H9 (cell line): ENCODE data around the gene GALNT7. TPM values are rescaled to one million over a fixed set of nuclear protein-coding genes. Genes with fewer than 3 reads are reported as not detected.

Experiments used
- DNase-seq: peaks from one replicate; pipeline ENCODE4 v3.0.0-alpha.2; 2017
- H2AFZ ChIP-seq: one replicate; pipeline ENCODE4 v1.6.1; 2013; ENCODE audit warnings: mild to moderate bottlenecking, low read length, control low read depth, moderate library complexity
- H2AK5ac ChIP-seq: 2 replicates; pipeline ENCODE4 v1.6.1; 2013; ENCODE audit warnings: low read length, control low read depth, mixed read lengths; ENCODE audit not compliant: insufficient read length
- H2BK120ac ChIP-seq: one replicate; pipeline ENCODE4 v1.6.1; 2013; ENCODE audit warnings: low read depth, mild to moderate bottlenecking, low read length, control low read depth, inconsistent platforms; ENCODE audit not compliant: poor library complexity, severe bottlenecking
- H2BK12ac ChIP-seq: 2 replicates; pipeline ENCODE4 v1.6.1; 2013; ENCODE audit warnings: low read length, control low read depth, mixed read lengths, low read depth; ENCODE audit not compliant: insufficient read length
- H2BK15ac ChIP-seq: 2 replicates; pipeline ENCODE4 v1.6.1; 2013; ENCODE audit warnings: low read depth, low read length, control low read depth
- H2BK20ac ChIP-seq: one replicate; pipeline ENCODE4 v1.6.1; 2013; ENCODE audit warnings: low read depth, mild to moderate bottlenecking, low read length, control low read depth, inconsistent platforms; ENCODE audit not compliant: poor library complexity, severe bottlenecking
- H2BK5ac ChIP-seq: 2 replicates; pipeline ENCODE4 v1.6.1; 2013; ENCODE audit warnings: low read length, control low read depth, mixed read lengths; ENCODE audit not compliant: insufficient read length
- H3K14ac ChIP-seq: 2 replicates; pipeline ENCODE4 v1.6.1; 2013; ENCODE audit warnings: low read length, control low read depth; ENCODE audit not compliant: insufficient read depth
- H3K18ac ChIP-seq: 2 replicates; pipeline ENCODE4 v1.6.1; 2013; ENCODE audit warnings: low read depth, mild to moderate bottlenecking, mixed read lengths, low read length, control low read depth; ENCODE audit not compliant: insufficient read length
- H3K23ac ChIP-seq: 2 replicates; pipeline ENCODE4 v1.6.1; 2013; ENCODE audit warnings: low read length, control low read depth, mixed read lengths, low read depth; ENCODE audit not compliant: insufficient read length
- H3K23me2 ChIP-seq: 2 replicates; pipeline ENCODE4 v1.6.1; 2013; ENCODE audit warnings: low read depth, mild to moderate bottlenecking, mixed read lengths, low read length, control low read depth; ENCODE audit not compliant: insufficient read length, poor library complexity, severe bottlenecking
- H3K27ac ChIP-seq: 2 replicates; pipeline ENCODE4 v1.5.1; 2013; ENCODE audit warnings: low read length, control low read depth, mixed read lengths, low read depth; ENCODE audit not compliant: insufficient read length
- H3K27me3 ChIP-seq: 2 replicates; pipeline ENCODE4 v1.6.1; 2013; ENCODE audit warnings: low read length, control low read depth, inconsistent platforms; ENCODE audit not compliant: insufficient read depth
- H3K4ac ChIP-seq: 2 replicates; pipeline ENCODE4 v1.6.1; 2013; ENCODE audit warnings: low read depth, mild to moderate bottlenecking, control low read depth, inconsistent platforms, low read length, moderate library complexity
- H3K4me1 ChIP-seq: 2 replicates; pipeline ENCODE4 v1.6.1; 2013; ENCODE audit warnings: low read length, control low read depth, inconsistent platforms; ENCODE audit not compliant: insufficient read depth
- H3K4me2 ChIP-seq: 2 replicates; pipeline ENCODE4 v1.6.1; 2013; ENCODE audit warnings: low read length, control low read depth, mixed read lengths; ENCODE audit not compliant: insufficient read length, insufficient read depth
- H3K56ac ChIP-seq: 2 replicates; pipeline ENCODE4 v1.6.1; 2013; ENCODE audit warnings: low read depth, mild to moderate bottlenecking, mixed read lengths, low read length, control low read depth; ENCODE audit not compliant: insufficient read length
- H3K79me1 ChIP-seq: 2 replicates; pipeline ENCODE4 v1.6.1; 2013; ENCODE audit warnings: low read depth, mild to moderate bottlenecking, moderate library complexity, low read length, control low read depth, inconsistent platforms; ENCODE audit not compliant: insufficient read depth, poor library complexity, severe bottlenecking
- H3K79me2 ChIP-seq: 2 replicates; pipeline ENCODE4 v1.6.1; 2013; ENCODE audit warnings: low read length, control low read depth, inconsistent platforms; ENCODE audit not compliant: insufficient read depth
- H3K9ac ChIP-seq: 2 replicates; pipeline ENCODE4 v1.6.1; 2013; ENCODE audit warnings: low read length, control low read depth, mixed read lengths; ENCODE audit not compliant: insufficient read length; ENCODE audit errors: extremely low read depth
- H3K9me3 ChIP-seq: one replicate; pipeline ENCODE4 v1.6.1; 2013; ENCODE audit warnings: low read depth, low read length, inconsistent platforms; ENCODE audit not compliant: control insufficient read depth
- H3T11ph ChIP-seq: one replicate; pipeline ENCODE4 v1.6.1; 2013; ENCODE audit warnings: mild to moderate bottlenecking, low read length, control low read depth, inconsistent platforms
- H4K20me1 ChIP-seq: one replicate; pipeline ENCODE4 v1.6.1; 2013; ENCODE audit not compliant: control insufficient read depth, insufficient read length, insufficient read depth
- H4K5ac ChIP-seq: 2 replicates; pipeline ENCODE4 v1.6.1; 2013; ENCODE audit warnings: low read depth, mild to moderate bottlenecking, mixed read lengths, low read length, control low read depth; ENCODE audit not compliant: insufficient read length
- H4K8ac ChIP-seq: replicated peaks from 2 replicates; pipeline ENCODE4 v1.6.1; 2013; ENCODE audit warnings: low read length, control low read depth, mixed read lengths, low read depth; ENCODE audit not compliant: insufficient read length
- H4K91ac ChIP-seq: 2 replicates; pipeline ENCODE4 v1.6.1; 2013; ENCODE audit warnings: low read depth, mild to moderate bottlenecking, moderate library complexity, mixed read lengths, low read length, control low read depth; ENCODE audit not compliant: insufficient read length
- H3K27ac Mint-ChIP-seq, 3 experiments: 2 replicates in 2 of 3; 3 replicates in 1 of 3; pipeline ENCODE4 v1.8.0; 2020 to 2021; ENCODE audit warnings: mixed read lengths in 3 of 3, mild to moderate bottlenecking in 1 of 3, moderate library complexity in 1 of 3
- H3K27me3 Mint-ChIP-seq: 2 replicates; pipeline ENCODE4 v1.8.0; 2021; ENCODE audit warnings: low read depth, mild to moderate bottlenecking, moderate library complexity, mixed read lengths
- H3K36me3 Mint-ChIP-seq, 3 experiments: 2 replicates in 2 of 3; 3 replicates in 1 of 3; pipeline ENCODE4 v1.8.0; 2020 to 2021; ENCODE audit warnings: low read depth in 3 of 3, mixed read lengths in 3 of 3; ENCODE audit not compliant: insufficient read depth in 1 of 3
- H3K4me1 Mint-ChIP-seq, 2 experiments: 2 replicates each; pipeline ENCODE4 v1.8.0; 2020; ENCODE audit warnings: mixed read lengths in 2 of 2
- H3K4me3 Mint-ChIP-seq, 2 experiments: 2 replicates in 1 of 2; 3 replicates in 1 of 2; pipeline ENCODE4 v1.8.0; 2020 to 2021; ENCODE audit warnings: mild to moderate bottlenecking in 2 of 2, mixed read lengths in 2 of 2, moderate library complexity in 1 of 2
- H3K9me3 Mint-ChIP-seq, 2 experiments: 2 replicates in 1 of 2; 3 replicates in 1 of 2; pipeline ENCODE4 v1.8.0; 2020; ENCODE audit warnings: mild to moderate bottlenecking in 2 of 2, mixed read lengths in 2 of 2, moderate library complexity in 1 of 2
- CTCF ChIP-seq: fragments of 200-600 bp; sonication (generic); conservative IDR thresholded peaks from 3 replicates; pipeline ENCODE4 v1.8.0; 2021; ENCODE audit warnings: antibody characterized with exemption, mild to moderate bottlenecking
- total RNA-seq: library from RNA; stranded (reverse); gene quantifications from 2 replicates; pipeline ENCODE4 v1.2.1, GENCODE V29; 2021

Gene GALNT7
- total RNA-seq, 1 experiment from 2014 or later, result 57.3 TPM

DNA sequence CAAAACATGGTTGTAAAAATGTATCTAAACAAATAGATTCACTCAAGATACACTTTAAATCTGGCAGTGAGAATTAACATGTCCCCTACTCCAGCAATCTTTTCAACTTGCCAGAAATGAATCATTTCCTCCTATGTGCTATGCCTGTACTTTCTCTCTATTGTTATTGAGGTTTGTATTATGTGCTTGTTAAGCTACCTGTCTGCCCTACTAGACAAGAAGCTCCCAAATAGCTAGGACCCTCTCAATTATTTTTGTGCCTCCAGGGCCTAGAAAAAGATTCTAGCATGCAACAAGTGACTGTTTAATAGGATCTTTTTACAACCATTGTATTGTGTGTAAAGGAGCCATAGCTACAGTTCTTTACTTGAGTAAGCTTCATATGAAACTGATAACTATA is 198.7 kb downstream of the GALNT7 start:
- no peak overlapping the region for H3K27ac Mint-ChIP-seq
- Histone ChIP-seq H4K5ac (no peak overlapping the region), H3K27ac (no peak overlapping the region), H2BK15ac (no peak overlapping the region), H3K9me3 (no peaks in the 10 kb centered on the region), H3K79me2 (no peaks in the 10 kb centered on the region), H3K9ac (no peak overlapping the region), H3K4ac (no peak overlapping the region), H3K4me1 (no peaks in the 10 kb centered on the region), H4K20me1 (no peaks in the 10 kb centered on the region), H2AK5ac (no peak overlapping the region), H3T11ph (no peak overlapping the region), H2BK5ac (no peak overlapping the region), H3K18ac (no peak overlapping the region), H3K4me2 (no peak overlapping the region), H2BK12ac (no peak overlapping the region), H4K91ac (no peak overlapping the region), H3K23me2 (peaks cover 5% of the 10 kb centered on the region), H4K8ac (no peak overlapping the region), H2BK20ac (no peak overlapping the region), H2BK120ac (no peak overlapping the region), H3K56ac (no peak overlapping the region), H3K79me1 (no peaks in the 10 kb centered on the region), H3K23ac (no peak overlapping the region), H2AFZ (no peak overlapping the region), H3K14ac (no peak overlapping the region), H3K27me3 (no peaks in the 10 kb centered on the region)
- no peaks in the 10 kb centered on the region for H3K27me3 Mint-ChIP-seq
- no peaks in the 10 kb centered on the region for H3K9me3 Mint-ChIP-seq
- no peak overlapping the region for H3K4me3 Mint-ChIP-seq
- no peak for TF ChIP-seq CTCF
- no peak for DNase-seq
- H3K4me1 Mint-ChIP-seq, result peaks cover 7 to 11% of the 10 kb centered on the region in 2 experiments; a peak in 3 of 4 replicates
- H3K36me3 Mint-ChIP-seq, result 0 out of 7 replicates have a peak, but pooled peaks cover 0 to 2% (median 0%) of the 10 kb centered on the region in 3 experiments
